GM19395 (cell line): Measurements from ENCODE around the gene STARD3.

Source experiments
- ATAC-seq: cut with Tn5 transposase; IDR thresholded peaks from one replicate; pipeline ENCODE4 v1.9.1; 2021; ENCODE audit warnings: mild to moderate bottlenecking, moderate library complexity; ENCODE audit not compliant: unreplicated experiment

Gene STARD3

GRCh38 chr17:39603304-39604016 is 33.5 kb upstream of the STARD3 start:
- no peak for ATAC-seq

DNA sequence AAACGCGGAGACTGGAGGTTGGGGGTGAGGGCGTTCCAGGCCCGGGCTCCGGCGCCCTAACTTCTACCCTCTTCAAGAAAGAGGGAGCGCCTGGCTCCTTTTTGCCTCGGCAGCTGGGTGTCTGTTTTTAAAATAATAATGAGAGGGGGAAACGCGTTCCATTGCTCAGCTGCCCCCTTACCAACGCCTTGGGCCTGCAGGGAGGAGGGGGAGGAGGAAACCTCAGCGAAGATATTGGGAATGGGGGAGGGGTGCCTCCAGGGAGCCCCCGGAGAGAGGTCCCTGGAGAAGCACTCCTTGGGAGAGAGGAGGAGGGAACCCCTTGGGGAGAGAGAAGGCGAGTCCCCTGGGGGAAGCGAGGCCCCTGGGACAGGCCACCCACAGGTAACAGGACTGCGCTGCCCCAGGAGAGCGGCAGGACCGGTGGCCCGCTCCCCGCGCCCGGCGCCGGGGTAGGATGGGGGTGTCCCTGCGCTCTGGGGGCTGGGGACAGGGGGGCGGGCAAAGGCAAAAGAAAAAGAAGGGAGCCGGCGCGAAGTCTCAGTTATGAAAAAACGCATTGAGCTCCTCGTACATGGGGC is 31.9 kb upstream of the STARD3 start:
- no peak for ATAC-seq

GRCh38 chr17:39605492-39606433 is 31.2 kb upstream of the STARD3 start:
- ATAC-seq = no peak

DNA sequence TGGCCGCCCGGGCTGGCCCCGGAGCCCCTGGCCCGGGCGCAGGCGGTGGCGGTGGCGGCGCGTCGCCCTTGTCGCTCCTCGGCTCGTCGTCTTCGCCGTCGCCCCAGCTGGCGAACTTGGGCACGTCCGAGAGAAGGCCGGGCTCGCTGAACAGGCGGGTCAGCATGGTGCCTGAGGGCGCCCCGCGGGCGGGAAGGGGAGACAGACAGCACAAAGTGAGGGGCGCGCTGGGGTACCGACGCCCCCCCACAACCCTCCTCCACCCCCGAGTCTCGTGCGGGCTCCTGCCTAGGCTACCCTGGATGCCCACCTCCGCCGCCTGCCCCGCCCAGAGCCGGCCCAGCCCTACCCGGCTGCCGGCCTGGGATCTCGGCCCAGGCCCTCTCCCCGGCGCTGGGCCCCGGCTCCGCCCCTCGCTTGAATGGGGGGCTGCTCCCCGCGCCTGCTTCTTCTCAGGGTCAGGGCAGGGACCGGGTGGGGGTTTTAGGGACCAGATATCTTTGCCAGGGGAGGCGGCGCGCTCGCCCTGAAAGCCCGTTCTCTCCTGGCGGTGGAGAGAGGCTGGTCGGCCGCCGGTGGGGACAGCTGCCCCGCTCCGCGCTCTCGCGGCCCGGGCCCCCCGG is 30.4 kb upstream of the STARD3 start:
- ATAC-seq = no peak

DNA sequence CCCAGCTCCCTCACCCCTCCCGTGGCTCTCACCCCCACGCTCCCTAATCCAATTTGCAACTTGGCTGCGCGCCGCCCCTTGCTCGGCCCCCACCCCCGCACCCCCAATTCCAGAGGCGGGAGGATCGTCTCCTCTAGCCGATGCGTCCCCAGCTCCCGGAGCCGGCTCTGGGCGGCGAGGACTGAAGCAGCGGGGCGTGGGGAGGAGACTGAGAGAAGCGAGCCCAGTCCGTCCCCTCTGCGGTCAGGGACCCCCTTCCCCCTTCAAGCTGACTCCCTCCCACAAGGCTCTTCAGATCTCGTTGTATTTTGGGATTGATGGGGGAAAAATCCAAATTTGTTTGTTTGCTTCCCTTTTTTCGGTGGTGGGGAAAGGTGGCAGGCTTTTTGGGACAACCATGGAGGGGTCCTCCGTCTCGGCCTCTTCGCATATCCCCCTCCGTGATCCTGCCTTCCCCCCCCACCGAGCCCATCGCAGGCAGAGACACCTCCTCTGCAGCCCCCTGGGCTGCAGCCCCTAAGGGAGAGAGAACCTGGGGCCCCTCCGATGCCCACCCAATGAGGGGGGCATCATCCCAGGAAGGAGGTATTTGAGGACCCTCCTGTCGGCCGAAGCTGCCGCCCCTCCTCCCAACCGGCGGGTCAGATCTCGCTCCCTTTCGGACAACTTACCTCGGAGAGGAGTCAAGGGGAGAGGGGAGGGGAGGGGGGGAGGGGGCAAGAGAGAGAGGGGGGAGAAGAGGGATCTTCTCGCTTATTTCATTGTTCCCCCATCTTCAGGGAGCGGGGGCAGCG is 29.7 kb upstream of the STARD3 start:
- ATAC-seq = no peak

DNA sequence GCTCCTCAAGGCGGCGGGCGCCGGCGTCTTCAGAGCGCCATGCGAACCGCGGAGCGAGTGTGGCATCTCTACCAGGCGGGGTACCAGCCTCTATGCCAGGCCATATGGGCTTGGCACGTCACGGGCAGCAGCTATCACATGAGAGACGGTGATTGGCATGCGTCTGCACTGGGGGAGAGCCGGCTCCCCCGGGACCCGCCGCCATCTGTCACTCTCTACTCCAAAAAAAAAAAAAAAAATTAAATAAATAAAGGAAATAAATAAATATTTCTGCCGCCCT is 29.2 kb upstream of the STARD3 start, which contains the start of gene NEUROD2:
Gene NEUROD2 (minus strand): TSS at position 70 of the 280 bp plus-strand sequence. CDS start 1,321 bp downstream, outside the sequence.
- ATAC-seq = no peak

DNA sequence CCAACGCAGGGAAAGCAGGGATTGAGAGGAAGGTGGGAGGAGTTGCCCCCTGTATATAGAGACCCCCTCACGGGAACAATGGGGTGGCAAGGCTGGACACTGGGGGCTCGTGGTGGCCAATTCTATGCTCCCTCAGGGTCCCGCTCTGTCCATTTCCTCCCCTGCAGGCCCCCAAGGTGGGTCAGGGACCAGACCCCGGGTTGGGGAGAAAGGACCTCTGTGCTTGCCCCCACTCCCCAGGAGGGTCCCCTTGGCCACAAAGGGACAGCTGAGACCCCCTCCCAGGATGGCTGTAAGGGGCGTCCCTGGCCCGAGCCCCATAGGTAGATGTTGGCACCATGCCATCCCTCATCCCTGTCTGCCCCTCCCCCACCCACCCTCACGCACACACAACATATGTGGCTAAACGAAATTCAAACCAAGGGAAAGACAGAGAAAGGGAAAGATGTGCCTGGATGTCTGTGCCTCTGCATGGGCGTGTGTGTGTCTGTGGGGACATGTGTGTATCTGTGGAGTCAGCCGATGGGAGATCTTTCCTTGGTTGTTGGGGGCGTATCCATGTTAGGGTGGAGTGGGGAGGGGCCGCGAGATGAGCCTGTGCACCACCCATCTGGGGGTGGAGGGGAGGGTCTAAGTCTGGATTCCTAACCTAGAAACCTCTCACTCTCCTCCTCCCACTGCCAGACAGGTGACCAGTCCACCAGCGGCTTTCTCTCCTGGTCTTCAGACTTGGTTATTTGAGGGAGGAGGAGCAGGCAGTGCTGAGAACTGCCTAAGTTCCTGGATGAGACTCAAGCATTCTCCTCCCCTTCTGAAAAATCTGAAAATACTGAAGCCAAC is 28.6 kb upstream of the STARD3 start:
- no peak for ATAC-seq

DNA sequence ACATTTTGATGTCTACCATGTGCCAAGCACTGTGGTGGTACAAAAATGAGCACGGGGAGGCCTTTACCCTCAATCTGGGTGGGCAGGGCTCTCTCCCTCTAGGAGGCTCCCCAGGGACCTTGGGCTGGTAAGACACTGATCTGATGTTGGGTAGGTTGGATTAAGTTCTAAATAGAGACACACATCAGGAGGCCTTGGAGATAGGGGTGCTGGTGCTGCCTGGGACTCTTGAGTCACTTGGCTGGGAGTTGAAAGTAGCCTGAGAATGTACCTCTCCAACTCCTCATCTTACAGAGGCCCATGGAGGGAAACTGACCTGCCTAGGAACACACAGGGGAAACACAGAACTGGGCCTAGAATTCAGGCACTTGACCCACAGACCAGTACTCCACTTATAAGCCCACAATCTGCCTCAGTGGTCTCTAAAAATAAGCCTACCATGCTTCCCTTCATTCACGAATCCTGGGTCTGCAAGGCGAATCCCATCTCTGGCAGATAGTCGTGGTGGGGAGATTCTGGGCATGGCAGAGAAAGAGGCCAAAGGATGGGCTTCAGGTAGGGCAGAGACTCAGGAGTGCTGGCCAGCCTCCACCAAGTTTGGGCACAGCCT is 27.4 kb upstream of the STARD3 start:
- no peak for ATAC-seq

- no peak for ATAC-seq
Measured at GRCh38 chr17:39611401-39612112, 25.4 kb upstream of the STARD3 start.

GRCh38 chr17:39612291-39612894 is 24.6 kb upstream of the STARD3 start:
- no peak for ATAC-seq

DNA sequence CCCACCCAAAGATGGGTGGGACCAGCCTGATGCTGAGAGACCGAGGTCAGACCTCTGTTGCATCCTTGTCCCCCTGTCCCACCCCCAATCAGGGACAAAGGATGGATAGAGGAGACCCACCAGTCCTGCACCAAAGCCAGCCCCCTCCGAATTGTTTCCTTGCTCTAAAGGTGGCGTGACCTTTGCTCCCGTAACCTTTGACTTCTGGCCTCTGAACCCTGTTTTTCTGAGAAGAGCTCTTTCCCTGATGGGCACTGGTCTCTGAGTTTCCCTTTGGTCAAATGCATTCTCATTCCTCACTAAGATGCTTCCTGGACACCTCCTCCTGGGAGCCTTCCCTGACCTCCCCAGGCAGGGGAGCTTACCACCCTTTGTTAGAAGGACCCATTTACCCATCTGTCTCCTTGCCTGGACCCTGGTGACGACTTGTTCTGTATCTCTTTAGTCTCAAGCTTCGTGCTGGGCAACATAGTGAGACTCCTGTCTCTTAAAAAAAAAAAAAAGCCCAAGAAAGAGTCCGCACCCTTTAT is 23.9 kb upstream of the STARD3 start:
- ATAC-seq = no peak

DNA sequence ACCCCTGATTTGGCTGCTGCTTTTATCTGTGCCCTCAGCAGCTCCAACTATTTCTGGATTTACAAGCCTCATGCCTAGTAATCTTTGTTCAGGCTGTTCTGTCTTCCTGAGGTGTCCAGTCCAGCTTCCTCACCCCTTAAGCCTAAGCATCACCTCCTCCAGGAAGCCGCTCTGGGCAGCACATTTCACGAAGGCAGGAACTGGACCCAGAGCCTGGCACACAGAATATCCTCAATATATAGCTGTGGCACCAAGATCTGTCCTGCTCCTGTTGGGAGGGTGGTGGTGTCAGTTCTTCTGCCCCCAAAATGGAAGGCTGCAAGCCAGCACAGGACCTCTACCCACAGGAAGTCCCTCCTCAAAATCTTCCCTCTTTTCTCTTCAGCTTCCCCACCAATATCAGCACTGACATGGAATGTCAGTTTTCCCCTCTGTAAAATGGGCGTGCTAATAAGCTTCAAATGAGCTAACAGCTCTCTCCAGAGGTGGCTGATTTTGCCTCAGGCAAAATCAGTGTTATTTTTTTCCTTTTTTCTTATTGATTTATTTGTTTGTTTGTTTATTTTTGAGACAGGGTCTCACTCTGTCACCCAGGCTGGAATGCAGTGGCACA is 22.3 kb upstream of the STARD3 start:
- no peak for ATAC-seq

DNA sequence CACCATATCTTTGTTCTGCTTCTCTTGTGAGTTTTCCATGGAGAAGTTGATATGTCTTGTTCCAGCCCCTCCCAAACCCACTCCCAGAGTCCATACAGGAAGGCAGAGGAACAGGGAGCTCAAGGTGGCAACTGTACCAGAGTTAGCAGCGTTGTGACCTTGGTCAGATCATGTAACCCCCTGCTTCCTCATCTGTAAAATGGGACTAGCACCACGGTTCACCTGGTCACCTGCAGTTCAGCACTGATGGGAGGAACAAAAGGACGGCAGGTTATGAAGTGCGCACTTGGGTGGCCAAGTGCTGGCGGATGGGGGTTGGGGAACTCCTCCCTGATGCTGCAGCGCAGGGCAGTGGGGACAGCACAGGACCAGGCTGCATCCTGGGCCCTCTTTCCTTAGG is 21.5 kb upstream of the STARD3 start:
- ATAC-seq = no peak

GRCh38 chr17:39617100-39617445 is 19.9 kb upstream of the STARD3 start:
- ATAC-seq = no peak

DNA sequence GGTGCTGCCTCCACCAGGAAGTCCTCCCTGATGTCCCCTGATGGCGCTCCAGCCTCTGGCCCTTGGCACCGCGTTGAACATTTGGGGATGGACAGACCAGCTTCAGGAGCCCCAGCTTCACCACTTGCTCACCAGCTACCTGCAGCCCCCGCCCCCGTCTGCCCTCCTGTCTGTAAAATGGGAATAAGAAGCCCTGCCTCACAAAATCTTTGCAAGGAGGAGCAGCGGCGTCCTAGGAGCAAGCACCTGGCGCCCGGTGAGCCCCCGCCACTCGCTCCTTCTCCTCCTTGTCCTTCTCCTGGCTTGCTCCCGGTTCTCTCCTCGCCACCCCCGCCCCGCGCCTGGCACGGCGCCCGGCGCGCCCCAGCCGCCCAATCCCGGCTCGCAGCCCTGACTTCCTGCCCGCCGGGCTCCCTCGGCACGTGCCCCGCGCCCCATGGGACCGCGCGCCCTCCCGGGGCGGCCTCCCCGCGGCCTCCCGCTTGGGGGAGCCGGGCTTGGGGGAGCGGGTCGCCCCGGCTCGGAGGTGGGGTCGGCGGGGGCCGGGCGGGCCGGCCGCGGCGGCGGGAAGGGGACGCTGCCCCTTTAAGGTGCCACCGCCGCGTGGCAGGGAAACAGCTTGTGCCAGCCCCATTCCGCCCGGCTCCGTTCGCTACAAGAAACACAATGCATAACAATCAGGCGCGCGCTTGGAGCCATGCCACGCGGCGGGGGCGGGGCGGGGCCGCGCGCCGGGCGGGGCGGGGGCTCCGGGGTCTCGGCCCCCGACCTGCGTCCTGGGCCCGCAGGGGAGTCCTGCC is 19.3 kb upstream of the STARD3 start:
- no peak for ATAC-seq

- no peak for ATAC-seq
Measured at GRCh38 chr17:39618246-39618913, 18.6 kb upstream of the STARD3 start.
